Left renal pelvis (tissue), 4 donors: Measurements from ENCODE around the gene CNN2. TPM values are rescaled to one million over a fixed set of nuclear protein-coding genes. Genes with fewer than 3 reads are reported as not detected.

ENCODE experiments used
- DNase-seq, 4 donors: peaks; one replicate each; pipeline ENCODE4 v3.0.0-alpha.2; 2013; ENCODE audit warnings: low read depth in 4 of 4, low spot score in 3 of 4
- polyA plus RNA-seq, 4 donors: library from polyadenylated mRNA; unstranded; fragments of 120-200 nt; gene quantifications; one replicate each; pipeline ENCODE4 v1.2.1, GENCODE V29; 2013; ENCODE audit not compliant: insufficient read length in 4 of 4

Gene CNN2
- polyA plus RNA-seq, 4 donors: 171 to 188 (median 182) TPM

DNA sequence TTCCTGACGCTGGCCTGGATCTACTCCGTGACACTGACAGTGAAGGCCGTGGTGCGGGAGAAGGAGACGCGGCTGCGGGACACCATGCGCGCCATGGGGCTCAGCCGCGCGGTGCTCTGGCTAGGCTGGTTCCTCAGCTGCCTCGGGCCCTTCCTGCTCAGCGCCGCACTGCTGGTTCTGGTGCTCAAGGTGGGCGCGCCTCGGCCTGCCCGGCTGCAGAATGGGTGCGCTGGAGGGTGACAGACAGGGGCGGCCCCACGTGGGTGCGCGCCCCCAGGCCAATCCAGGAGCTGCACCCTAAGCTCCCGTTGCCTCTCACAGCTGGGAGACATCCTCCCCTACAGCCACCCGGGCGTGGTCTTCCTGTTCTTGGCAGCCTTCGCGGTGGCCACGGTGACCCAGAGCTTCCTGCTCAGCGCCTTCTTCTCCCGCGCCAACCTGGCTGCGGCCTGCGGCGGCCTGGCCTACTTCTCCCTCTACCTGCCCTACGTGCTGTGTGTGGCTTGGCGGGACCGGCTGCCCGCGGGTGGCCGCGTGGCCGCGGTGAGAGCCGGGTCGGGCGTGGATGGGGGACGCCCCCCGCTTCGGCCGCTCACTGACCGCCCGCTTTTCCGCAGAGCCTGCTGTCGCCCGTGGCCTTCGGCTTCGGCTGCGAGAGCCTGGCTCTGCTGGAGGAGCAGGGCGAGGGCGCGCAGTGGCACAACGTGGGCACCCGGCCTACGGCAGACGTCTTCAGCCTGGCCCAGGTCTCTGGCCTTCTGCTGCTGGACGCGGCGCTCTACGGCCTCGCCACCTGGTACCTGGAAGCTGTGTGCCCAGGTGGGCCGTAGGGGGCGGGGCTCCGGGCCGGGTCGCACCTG lies 20.7 kb downstream of the CNN2 start:
- no peak for DNase-seq

DNA sequence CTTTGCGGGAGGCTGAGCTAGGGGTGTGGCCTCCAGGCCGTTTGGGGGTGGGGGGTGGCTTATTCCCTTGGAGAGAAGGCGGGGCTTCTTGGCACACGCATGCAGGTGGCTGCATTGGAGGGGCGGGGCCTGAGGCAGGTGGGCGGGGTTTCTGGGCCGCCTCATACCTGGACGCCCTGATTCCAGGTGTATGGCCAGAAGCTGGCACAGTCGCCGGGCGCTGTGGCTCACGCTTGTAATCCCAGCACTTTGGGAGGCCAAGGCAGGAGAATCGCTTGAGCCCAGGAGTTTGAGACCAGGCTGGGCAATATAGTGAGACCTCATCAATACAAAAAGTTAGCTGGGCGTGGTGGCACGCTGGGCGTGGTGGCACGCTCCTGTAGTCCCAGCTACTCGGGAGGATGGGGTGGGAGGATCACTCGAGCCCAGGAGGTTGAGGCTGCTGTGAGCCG lies 21.3 kb downstream of the CNN2 start:
- DNase-seq: no peak

DNA sequence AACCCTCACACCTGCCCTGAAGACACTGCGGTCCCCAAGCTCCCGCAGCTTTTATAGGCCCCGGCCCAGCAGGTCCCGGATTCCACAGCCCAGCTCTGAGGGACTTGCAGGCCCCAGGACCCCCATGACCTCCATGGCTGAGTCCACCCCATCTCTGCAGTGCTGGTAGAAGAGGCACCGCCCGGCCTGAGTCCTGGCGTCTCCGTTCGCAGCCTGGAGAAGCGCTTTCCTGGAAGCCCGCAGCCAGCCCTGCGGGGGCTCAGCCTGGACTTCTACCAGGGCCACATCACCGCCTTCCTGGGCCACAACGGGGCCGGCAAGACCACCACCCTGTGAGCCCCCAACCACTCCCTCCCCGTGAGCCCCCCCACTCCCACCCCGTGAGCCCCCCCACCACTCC lies 22.7 kb downstream of the CNN2 start:
- no peak for DNase-seq

DNA sequence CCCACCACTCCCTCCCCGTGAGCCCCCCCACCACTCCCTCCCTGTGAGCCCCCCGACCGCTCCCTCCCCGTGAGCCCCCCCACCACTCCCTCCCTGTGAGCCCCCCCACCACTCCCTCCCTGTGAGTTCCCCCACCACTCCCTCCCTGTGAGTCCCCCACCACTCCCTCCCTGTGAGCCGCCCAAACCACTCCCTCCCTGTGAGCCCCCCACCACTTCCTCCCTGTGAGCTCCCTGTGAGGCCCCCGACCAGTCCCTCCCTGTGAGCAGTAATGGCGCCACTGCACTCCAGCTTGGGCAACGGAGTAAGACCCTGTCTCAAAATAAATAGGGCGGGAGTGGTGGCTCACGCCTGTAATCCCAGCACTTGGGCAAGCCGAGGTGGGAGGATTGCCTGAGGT lies 23.4 kb downstream of the CNN2 start:
- no peak for DNase-seq

DNA sequence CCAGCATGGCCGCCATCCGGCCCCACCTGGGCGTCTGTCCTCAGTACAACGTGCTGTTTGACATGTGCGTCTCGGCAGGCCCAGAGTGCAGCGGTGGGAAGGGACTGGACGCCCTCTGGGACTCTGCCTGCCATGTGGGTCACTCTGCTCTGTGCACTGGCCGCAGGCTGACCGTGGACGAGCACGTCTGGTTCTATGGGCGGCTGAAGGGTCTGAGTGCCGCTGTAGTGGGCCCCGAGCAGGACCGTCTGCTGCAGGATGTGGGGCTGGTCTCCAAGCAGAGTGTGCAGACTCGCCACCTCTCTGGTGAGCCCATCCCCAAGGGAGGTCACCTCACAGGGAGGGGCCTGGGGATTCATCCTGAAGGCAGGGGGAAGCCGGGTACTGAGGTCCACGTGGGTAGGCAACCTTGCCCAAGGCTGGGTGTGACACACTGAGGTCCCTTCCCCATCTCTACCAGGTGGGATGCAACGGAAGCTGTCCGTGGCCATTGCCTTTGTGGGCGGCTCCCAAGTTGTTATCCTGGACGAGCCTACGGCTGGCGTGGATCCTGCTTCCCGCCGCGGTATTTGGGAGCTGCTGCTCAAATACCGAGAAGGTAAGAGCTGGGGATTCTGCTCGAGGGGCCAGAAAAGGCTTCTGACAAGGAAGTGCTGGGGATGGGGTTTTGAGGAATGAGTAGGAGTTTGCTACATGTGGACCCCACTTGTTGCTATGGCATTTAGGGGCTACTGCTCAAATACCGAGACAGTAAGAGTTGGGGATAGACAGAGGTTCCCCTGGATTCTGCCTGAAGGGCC lies 24.8 kb downstream of the CNN2 start:
- DNase-seq: no peak

DNA sequence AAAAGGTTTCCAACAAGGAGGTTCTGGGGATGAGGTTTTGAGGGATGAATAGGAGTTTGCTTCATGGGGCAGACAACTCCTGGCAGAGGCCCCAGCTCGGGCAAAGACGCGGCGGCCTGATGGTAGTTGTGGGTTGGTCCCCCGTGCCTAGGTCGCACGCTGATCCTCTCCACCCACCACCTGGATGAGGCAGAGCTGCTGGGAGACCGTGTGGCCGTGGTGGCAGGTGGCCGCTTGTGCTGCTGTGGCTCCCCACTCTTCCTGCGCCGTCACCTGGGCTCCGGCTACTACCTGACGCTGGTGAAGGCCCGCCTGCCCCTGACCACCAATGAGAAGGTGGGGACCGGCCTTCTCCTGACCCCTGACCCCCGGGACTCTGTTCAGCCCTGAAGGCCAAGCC lies 25.4 kb downstream of the CNN2 start:
- no peak for DNase-seq

DNA sequence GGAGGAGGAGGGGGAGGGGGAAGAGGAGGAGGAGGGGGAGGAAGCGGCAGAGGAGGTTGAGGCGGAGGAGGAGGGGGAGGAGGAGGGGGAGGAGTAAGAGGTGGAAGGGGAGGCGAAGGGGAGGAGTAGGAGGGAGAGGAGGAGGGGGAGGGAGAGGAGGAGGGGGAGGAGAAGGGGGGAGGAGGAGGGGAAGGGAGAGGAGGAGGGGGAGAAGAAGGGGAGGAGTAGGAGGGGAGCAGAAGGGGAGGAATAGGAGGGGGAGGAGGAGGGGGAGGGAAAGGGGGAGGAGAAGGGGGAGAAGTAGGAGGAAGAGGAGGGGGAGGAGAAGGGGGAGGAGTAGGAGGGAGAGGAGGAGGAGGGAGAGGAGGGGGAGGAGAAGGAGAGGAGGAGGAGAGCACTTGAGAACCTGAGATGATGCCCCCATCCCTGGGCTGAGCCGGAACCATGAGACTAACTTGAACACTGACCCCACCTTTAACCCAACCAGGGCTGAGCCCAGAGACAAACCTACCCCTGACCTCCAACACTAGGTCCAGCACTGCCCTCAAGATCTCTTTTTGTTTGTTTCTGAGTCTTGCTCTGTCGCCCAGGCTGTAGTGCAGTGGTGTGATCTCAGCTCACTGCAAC lies 26.1 kb downstream of the CNN2 start:
- no peak for DNase-seq

DNA sequence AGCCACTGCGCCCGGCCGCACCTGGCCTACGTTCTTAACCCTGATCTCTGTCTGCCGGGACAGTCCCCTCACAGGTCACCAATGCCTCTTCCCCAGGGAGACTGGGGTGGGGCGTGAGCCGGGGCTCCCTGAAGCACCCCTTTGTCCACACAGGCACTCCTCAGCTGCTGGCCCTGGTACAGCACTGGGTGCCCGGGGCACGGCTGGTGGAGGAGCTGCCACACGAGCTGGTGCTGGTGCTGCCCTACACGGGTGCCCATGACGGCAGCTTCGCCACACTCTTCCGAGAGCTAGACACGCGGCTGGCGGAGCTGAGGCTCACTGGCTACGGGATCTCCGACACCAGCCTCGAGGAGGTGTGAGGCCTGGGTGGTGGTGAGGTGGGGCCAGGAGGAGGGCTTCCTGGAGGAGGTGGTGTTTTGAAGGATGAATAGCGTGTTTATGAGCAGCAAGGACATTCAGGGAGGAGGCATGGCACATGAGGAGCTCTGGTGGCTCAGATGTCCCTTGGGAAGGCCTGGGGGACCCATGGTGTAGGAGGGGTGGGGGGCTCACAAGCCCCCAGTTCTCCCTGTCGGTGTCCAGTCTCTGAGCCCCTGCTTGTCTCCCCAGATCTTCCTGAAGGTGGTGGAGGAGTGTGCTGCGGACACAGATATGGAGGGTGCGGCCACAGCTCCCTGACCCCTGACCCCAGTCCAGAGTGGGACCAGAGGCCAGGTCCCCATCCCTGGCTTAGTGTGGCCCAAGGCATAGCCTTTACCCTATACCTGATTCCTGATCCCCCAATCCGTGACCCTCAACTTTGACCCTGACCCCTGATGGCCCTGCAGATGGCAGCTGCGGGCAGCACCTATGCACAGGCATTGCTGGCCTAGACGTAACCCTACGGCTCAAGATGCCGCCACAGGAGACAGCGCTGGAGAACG lies 27.0 kb downstream of the CNN2 start:
- DNase-seq: no peak

DNA sequence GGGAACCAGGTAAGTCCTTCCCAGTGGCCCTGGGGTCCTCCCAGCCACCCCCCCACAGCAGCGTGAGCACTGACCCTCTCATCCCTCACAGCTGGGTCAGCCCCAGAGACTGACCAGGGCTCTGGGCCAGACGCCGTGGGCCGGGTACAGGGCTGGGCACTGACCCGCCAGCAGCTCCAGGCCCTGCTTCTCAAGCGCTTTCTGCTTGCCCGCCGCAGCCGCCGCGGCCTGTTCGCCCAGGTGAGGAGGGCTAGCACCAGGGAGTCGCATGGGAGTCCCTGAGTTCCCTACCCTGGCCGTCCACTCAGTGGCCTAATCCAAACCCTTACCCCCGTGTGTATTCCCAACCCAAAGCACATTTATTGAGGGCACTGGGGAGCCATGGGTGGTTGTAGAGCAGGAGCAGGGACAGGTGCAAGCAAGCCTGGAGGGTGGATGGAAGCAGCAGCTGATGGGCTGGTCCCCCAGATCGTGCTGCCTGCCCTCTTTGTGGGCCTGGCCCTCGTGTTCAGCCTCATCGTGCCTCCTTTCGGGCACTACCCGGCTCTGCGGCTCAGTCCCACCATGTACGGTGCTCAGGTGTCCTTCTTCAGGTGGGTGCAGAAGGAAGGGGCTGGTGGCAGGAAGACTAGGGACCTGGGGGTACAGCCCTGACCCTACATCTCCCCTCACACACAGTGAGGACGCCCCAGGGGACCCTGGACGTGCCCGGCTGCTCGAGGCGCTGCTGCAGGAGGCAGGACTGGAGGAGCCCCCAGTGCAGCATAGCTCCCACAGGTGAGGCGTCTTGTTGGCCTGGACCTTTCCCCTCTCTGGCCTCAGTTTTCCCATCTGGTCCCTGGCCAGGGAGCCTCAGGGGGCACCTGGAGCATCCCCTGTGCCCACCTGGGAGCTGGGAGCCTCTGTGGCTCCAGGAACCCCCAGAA lies 28.0 kb downstream of the CNN2 start:
- DNase-seq: no peak

DNA sequence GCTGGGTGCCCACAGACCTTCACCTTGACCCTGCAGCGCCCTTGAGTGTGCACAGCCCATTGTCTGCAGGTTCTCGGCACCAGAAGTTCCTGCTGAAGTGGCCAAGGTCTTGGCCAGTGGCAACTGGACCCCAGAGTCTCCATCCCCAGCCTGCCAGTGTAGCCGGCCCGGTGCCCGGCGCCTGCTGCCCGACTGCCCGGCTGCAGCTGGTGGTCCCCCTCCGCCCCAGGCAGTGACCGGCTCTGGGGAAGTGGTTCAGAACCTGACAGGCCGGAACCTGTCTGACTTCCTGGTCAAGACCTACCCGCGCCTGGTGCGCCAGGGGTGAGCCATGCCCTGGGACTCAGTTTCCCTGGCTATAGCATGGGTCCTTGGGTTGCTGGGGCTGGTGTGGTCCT lies 28.6 kb downstream of the CNN2 start:
- DNase-seq: no peak

DNA sequence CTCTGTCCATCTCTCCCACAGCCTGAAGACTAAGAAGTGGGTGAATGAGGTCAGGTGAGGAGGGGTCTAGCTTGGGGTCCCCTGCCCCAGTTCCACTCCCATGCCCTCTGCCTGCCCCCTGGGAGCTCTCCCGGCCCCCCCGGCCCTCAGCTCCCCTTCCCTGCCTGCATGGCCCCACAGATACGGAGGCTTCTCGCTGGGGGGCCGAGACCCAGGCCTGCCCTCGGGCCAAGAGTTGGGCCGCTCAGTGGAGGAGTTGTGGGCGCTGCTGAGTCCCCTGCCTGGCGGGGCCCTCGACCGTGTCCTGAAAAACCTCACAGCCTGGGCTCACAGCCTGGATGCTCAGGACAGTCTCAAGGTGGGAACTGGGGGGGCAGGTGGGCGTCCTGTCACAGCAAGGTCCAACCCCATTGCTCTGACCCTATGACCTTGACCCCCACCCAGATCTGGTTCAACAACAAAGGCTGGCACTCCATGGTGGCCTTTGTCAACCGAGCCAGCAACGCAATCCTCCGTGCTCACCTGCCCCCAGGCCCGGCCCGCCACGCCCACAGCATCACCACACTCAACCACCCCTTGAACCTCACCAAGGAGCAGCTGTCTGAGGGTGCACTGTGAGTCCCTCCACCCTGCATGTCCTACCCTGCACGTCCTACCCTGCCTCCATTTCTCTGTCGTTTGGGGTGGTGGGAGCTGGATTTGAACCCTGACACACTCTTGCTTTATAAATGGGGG lies 29.6 kb downstream of the CNN2 start:
- no peak for DNase-seq

DNA sequence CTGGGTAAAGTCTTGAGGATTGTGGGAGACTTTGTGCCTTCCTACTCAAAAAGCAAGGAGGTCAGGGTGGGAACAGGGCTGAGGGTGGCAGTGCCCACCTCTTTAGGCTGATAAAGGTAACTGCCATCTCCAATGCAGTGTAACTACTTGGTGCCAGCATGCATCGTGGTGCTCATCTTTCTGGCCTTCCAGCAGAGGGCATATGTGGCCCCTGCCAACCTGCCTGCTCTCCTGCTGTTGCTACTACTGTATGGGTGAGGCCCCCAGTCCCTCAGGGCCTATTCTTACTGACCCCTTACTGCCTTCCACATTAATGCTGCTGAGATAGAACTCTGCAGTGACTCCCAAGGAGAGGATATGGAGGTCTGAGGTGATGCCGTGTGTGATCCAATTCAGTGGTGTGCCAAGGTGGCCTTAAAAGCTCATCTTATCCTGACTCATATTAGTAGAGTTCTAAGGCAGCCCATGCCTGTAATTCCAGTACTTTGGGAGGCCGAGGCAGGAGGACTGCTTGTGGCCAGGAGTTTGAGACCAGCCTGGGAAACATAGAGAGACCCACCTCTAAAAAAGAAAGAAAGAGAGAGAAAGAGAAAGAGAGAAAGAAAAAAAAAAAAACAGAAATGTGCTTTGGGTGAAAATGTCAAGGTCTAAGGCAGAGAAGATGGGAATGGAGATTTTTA lies 30.9 kb downstream of the CNN2 start:
- no peak for DNase-seq

DNA sequence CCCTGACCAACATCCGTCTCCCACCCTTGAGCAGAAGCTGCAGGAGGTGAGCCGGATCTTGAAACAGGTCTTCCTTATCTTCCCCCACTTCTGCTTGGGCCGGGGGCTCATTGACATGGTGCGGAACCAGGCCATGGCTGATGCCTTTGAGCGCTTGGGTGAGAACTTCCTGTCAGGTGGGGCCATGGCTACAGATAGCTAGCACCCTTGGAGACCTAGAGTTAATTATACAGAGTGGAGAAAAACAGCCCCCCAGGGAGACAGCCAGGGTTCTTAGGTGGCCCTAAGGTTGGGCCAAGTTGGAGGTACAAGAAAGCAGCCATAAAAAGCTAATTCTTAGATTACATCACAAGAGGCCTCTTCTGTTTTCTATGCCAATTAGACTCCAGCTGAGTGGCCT lies 31.7 kb downstream of the CNN2 start:
- no peak for DNase-seq

DNA sequence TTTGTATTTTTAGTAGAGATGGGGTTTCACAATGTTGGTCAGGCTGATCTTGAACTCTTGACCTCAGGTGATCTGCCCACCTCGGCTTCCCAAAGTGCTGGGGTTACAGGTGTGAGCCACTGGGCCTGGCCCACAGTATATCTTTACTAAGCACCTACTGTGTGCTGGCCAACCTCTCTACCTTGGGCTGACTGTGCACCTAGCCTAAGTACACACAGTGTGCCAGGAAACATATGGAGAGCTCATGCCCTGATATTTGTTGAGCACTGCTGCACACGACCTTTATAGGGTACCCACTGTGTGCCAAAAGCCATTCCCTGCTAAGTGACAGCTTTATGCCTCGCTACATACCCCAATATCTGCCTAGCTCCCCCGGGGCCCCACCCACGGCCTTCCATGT lies 34.3 kb downstream of the CNN2 start:
- no peak for DNase-seq

DNA sequence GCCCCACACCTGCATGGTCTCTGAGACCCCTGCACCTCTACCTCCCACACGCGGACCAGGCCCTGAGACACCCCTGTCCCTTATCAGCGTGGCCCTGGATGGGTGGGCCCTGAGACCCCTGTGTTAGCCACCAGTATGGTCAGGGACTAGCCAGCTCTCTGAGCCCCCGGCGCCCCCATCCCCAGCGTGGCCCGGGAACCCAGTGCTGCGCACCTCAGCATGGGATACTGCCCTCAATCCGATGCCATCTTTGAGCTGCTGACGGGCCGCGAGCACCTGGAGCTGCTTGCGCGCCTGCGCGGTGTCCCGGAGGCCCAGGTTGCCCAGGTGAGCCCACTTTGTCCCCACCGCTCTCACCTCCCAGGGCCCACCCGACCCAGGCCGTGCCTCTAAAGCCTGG lies 35.6 kb downstream of the CNN2 start:
- DNase-seq: no peak

DNA sequence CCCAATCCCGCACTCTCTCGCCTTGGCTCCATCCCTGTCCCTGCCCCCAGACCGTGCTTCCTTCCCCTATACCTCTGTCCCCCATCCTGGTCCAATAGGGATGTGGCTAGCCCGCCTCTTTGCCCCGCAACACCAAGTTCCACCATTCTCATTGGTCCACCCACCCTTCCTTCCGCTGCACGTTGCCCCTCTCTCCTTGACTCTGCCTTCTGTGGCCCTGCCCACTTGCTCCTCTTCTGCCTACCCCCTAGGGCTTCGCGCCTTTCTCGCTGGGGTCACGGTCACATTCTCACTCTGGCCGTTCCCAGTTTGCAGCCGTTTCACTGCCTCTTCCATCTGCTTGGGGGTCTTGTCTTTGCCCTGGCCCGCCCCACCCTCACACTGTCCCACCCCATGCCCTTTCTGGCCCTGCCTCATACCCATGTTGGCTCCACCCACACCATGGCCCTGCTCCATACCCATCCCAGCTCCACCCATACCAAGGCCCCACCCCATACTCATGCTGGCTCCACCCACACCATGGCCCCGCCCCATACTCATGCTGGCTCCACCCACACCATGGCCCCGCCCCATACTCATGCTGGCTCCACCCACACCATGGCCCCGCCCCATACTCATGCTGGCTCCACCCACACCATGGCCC lies 36.1 kb downstream of the CNN2 start:
- DNase-seq: no peak

DNA sequence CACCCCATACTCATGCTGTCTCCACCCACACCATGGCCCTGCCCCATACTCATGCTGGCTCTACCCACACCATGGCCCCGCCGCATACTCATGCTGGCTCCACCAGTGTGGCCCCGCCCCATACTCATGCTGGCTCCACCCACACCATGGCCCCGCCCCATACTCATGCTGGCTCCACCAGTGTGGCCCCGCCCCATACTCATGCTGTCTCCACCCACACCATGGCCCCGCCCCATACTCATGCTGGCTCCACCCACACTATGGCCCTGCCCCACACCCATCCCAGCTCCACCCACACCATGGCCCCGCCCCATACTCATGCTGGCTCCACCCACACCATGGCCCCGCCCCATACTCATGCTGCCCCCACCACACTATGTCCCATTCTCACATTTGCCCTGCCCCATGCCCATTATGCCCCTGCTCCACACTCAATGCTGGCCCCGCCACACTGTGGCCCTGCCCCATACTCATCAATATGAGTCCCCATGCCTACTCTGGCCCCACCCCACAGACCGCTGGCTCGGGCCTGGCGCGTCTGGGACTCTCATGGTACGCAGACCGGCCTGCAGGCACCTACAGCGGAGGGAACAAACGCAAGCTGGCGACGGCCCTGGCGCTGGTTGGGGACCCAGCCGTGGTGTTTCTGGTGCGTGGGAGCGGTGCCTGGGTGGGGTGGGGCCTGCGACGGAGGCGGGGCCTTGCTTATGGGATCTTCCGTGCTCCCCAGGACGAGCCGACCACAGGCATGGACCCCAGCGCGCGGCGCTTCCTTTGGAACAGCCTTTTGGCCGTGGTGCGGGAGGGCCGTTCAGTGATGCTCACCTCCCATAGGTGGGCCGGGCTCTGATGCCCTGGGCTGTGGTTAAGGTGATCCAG lies 36.9 kb downstream of the CNN2 start:
- DNase-seq: no peak
